SK-N-MC (cell line): ENCODE measurements around the gene TMEM163.

Experiments used
- EZH2 ChIP-seq: fragments of 200-600 bp; sonication (generic); IDR thresholded peaks from one replicate; pipeline ENCODE4 v1.6.1; 2017; ENCODE audit warnings: antibody characterized with exemption
- POLR2AphosphoS5 ChIP-seq: IDR thresholded peaks from 2 replicates; pipeline ENCODE4 v1.6.1; 2012; ENCODE audit warnings: mild to moderate bottlenecking, low read depth, low read length, borderline replicate concordance

GRCh38 chr2:134727385-134727784, 8.6 kb upstream of the TMEM163 start:
- no peak for TF ChIP-seq POLR2AphosphoS5
- TF ChIP-seq EZH2: no peak
